ENCODE data around the gene DYNLT2. TPM values are rescaled to one million over a fixed set of nuclear protein-coding genes. Genes with fewer than 3 reads are reported as not detected.
"Not testable (repeated sequence)": the region's sequence is repeated elsewhere in the genome, so short reads cannot be mapped to it uniquely, and the experiment has no call there.

The DYNLT2 gene
- polyA plus RNA-seq, 3 donors: 6.1 to 9.6 (median 7.6) TPM

DNA sequence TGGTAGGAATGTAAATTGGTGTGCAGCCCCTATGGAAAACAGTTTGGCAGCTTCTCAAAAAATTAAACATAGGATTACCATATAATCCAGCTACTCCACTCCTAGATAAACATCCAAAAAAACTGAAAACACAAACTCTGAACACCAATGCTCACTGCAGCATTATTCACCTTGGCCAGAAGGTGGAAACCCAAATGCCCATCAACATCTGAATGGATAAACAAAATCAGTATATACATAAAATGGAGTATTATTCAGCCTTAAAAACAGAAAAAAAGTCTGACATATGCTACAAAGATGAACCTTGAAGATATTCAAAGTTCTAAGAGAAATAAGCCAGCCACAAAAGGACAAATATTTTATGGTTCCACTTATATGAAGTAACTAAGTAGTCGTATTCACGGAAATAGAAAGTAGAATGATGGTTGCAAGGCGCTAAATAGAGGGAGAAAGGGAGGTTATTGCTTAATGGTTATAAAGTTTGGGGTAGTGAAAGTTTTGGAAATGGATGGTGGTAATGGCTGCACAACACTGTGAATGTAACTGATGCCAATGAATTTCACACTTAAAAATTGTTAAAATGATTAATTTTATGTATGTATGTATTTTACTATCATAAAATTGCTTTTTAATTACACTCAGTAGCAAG lies 31.0 kb downstream of the DYNLT2 start:
- no peak for DNase-seq (ENCODE audit: extremely low read depth in 1 of 11, low read depth in 9 of 11, low spot score in 4 of 11)

- no peak for DNase-seq (ENCODE audit: extremely low read depth in 1 of 11, low read depth in 9 of 11, low spot score in 4 of 11)
These were observed 32.3 kb downstream of the DYNLT2 start for GRCh38 chr6:169719117-169719516.

- DNase-seq (ENCODE audit: extremely low read depth in 1 of 11, low read depth in 9 of 11, low spot score in 4 of 11): no peak
These were observed 36.8 kb downstream of the DYNLT2 start for GRCh38 chr6:169714595-169714994.

DNA sequence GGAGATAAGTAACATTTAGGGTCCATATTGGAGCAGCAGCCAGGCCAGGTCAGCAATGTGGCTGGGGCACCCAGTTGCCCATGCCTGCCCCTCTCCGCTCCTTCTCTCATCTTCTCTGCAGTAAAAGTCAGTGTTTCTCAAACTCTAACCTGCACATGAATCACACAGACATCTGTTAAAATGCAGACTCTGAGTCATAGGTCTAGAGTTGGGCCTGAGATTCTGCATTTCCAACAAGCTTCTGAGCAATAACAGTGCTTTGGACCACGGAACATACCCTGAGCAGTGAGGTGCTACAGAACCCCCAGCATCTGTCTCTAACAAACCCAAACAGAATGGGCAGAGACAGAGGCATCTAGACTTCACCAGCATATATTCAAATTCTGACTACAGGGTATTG lies 37.2 kb downstream of the DYNLT2 start:
- no peak for DNase-seq (ENCODE audit: extremely low read depth in 1 of 11, low read depth in 9 of 11, low spot score in 4 of 11)

DNA sequence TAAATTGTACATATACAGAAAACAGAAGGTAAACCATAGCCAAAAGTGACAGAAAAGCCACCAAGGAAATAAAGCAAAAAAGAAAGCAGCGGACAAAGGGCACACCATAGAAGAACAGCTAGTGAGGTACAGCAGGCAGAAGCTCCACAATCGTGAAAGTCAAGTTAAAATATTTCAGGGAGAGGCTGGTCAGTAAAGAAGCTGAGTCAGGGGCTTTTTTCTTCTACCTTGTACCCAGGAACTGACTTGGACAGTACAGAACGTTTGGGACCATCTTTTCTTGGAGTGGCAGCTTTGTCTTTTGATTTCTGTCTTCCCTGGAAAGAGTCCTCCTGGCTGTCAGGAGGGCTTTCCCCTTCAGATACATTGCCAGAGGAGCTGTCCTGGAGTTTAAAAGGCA lies 41.4 kb downstream of the DYNLT2 start:
- no peak for DNase-seq (ENCODE audit: extremely low read depth in 1 of 11, low read depth in 9 of 11, low spot score in 4 of 11)

DNA sequence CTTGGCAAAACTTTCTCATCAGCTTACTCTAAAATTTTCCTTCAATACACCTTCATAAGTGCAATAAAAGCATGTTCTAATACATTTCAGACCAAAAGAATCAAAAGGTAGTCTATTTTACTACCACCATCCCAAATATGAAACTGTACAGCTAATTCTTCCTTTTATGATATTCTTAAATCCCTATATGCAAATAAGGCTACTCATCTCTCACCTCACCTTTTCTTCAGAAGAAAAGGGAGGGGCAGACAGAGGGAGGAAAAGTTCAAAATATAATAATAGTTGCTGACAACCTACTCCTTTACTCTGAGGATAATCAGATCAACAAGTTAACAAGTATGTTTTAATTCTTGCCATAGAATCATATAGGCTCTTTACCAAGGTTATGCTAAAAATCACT lies 42.1 kb downstream of the DYNLT2 start:
- DNase-seq (ENCODE audit: extremely low read depth in 1 of 11, low read depth in 9 of 11, low spot score in 4 of 11): no peak

DNA sequence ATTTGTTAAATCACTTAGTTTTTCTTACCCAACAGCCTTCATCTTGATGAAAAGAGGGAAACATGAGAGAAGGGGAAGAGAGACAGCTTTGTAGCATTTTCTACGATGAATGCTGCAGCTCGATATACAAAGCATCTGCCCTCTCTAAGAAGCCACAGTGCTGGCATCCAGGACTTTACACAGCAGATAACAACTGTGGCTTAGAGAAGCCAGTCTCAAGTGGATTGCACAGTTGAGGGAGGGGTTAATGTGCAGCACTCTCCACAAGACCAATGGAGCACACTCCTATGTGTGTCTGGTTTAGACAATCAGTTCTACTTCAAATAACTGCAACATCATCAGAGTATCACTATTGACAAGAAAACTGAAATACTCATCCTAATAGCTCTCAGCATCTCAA lies 43.6 kb downstream of the DYNLT2 start:
- no peak for DNase-seq (ENCODE audit: extremely low read depth in 1 of 11, low read depth in 9 of 11, low spot score in 4 of 11)

DNA sequence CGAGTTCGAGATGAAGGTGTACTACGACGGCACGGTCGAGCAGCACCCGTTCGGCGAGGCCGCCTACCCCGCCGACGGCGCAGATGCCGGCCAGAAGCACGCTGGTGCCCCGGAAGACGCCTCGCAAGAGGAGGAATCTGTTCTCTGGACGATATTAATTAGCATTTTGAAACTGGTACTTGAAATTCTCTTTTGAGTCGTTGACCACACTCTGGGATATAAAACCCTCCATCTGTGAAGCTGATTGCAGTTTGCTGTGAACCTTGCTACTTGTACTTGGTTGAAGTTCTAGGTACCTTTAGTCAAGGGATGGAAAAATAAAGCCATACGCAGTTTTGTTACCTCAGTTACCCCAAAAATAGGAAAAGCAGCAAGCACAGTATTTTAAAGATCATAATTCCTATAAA lies 48.5 kb downstream of the DYNLT2 start:
- DNase-seq (ENCODE audit: extremely low read depth in 1 of 11, low read depth in 9 of 11, low spot score in 4 of 11): no peak

DNA sequence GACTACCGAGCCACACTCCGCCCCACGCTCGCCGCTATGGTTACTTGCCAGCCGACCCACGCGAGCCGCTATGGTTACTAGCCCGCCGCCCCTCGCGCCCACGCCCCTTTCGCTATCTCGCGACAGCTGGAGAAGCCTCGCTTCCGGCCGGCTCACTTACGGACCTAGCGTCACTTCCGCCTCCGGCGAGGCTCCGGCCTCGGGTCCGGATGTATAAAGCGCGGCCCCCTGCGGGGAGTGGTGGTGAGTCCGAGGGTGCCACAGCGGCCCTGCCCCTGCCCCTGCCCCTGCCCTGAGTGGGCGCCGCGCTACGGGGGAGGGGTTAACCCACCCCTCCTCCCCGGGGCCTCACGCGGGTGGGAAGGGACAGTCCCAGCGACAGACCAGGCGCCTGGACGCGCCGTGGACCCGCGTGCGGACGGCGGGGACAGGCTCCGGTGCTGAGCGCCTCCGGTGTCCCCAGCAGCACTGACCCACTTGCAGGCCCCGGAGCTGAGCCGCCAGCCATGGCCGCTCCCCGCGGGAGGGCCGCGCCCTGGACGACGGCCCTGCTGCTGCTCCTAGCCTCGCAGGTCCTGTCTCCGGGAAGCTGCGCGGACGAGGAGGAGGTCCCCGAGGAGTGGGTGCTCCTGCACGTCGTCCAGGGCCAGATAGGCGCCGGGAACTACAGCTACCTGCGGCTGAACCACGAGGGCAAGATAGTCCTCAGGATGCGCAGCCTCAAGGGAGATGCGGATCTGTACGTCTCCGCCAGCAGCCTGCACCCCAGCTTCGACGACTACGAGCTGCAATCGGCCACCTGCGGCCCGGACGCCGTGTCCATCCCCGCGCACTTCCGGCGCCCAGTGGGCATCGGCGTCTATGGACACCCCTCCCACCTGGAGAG lies 49.2 kb downstream of the DYNLT2 start, which contains the start of the genes C6orf120 and WDR27:
C6orf120 (plus strand) TSS at position 173 of the 886 bp plus-strand sequence; CDS start at position 507, 334 bp downstream.
WDR27 (minus strand) TSS at position 76 of the 886 bp plus-strand sequence. CDS start 13,024 bp downstream, outside the sequence.
- DNase-seq (ENCODE audit: extremely low read depth in 1 of 11, low read depth in 9 of 11, low spot score in 4 of 11): peak; percentile 86 to 95 (median 94)

GRCh38 chr6:169701311-169701953 lies 49.9 kb downstream of the DYNLT2 start:
- DNase-seq (ENCODE audit: extremely low read depth in 1 of 11, low read depth in 9 of 11, low spot score in 4 of 11): peak in 2 of 11 donors; percentile 12 to 14

GRCh38 chr6:169700296-169700695 lies 51.1 kb downstream of the DYNLT2 start:
- peak in 3 of 11 donors; percentile 5 to 13 (median 9) for DNase-seq (ENCODE audit: extremely low read depth in 1 of 11, low read depth in 9 of 11, low spot score in 4 of 11)

GRCh38 chr6:169697115-169697514 lies 54.3 kb downstream of the DYNLT2 start:
- not testable (repeated sequence) for DNase-seq (ENCODE audit: extremely low read depth in 1 of 11, low read depth in 9 of 11, low spot score in 4 of 11)

DNA sequence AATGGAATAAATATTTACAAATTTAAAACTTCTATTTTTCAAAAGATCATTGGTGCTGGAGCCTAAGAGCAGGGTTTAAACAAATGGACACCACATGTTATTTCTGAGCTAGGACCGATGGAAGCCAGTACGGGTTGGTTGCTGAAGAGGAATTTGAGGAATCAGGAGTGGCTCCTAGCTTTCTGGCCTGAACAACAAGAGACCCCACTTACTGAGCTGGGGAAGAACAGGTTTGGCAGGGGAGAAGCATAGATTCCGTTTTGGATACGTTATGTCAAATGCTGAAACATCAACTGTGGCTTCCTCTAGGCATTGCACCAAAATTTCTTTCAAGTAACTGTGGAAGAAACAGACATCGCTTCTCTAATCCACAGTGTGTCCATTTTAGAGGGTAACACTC lies 56.2 kb downstream of the DYNLT2 start:
- DNase-seq (ENCODE audit: extremely low read depth in 1 of 11, low read depth in 9 of 11, low spot score in 4 of 11): no peak

- no peak for DNase-seq (ENCODE audit: extremely low read depth in 1 of 11, low read depth in 9 of 11, low spot score in 4 of 11)
These were observed 58.9 kb downstream of the DYNLT2 start for GRCh38 chr6:169692516-169692915.

- DNase-seq (ENCODE audit: extremely low read depth in 1 of 11, low read depth in 9 of 11, low spot score in 4 of 11): no peak
These were observed 60.1 kb downstream of the DYNLT2 start for GRCh38 chr6:169691260-169691659.

Other genes with a start within 250 kb of the DYNLT2 start
- gene WDR27, start 49.5 kb downstream of the DYNLT2 start, polyA plus RNA-seq (ENCODE audit: insufficient read length in 3 of 3): 100 to 1,000 TPM in 1 of 3 donors, 10 to 100 TPM in 2; 44.0 to 105 (median 56.7) TPM
- 10 to 100 TPM; 38.4 to 43.6 (median 41.8) TPM for gene C6orf120, start 49.4 kb downstream of the DYNLT2 start, polyA plus RNA-seq (ENCODE audit: insufficient read length in 3 of 3)
- gene PHF10, start 27.1 kb downstream of the DYNLT2 start, polyA plus RNA-seq (ENCODE audit: insufficient read length in 3 of 3): 100 to 1,000 TPM; 107 to 125 (median 111) TPM
- 10 to 100 TPM; 36.0 to 57.2 (median 40.5) TPM for gene ERMARD, start 50 bp upstream of the DYNLT2 start, polyA plus RNA-seq (ENCODE audit: insufficient read length in 3 of 3)